SK-N-SH treated with all-trans-retinoic acid at 6 μM for 48 hours (cell line): ENCODE data around the gene SLCO3A1.

Experiments
- ATAC-seq: fragments of 200-7000 bp; cut with Tn5 transposase; 3 replicates; pipeline ENCODE4 v1.9.1; 2020; ENCODE audit warnings: mild to moderate bottlenecking, moderate library complexity
- ARNTL ChIP-seq: fragments of 450-650 bp; formaldehyde crosslinking; IDR thresholded peaks from 2 replicates; pipeline ENCODE4 v1.5.0; 2020; ENCODE audit warnings: low read depth, mild to moderate bottlenecking, moderate library complexity, borderline replicate concordance
- BACH2 ChIP-seq: fragments of 250-450 bp; sonication (Bioruptor Pico); IDR thresholded peaks from 2 replicates; pipeline ENCODE4 v1.9.0; 2021; ENCODE audit warnings: mild to moderate bottlenecking, borderline replicate concordance
- CSDC2 ChIP-seq: fragments of 250-450 bp; sonication (Bioruptor Pico); IDR thresholded peaks from 2 replicates; pipeline ENCODE4 v1.5.0; 2020; ENCODE audit warnings: mild to moderate bottlenecking, moderate library complexity
- CSRNP3 ChIP-seq: fragments of 250-450 bp; sonication (Bioruptor Pico); IDR thresholded peaks from 2 replicates; pipeline ENCODE4 v1.5.1; 2021; ENCODE audit warnings: mild to moderate bottlenecking, moderate library complexity
- ESRRG ChIP-seq: fragments of 250-450 bp; sonication (Bioruptor Pico); IDR thresholded peaks from 2 replicates; pipeline ENCODE4 v1.6.1; 2021; ENCODE audit warnings: mild to moderate bottlenecking
- GLIS3 ChIP-seq: fragments of 250-450 bp; sonication (Bioruptor Pico); IDR thresholded peaks from 2 replicates; pipeline ENCODE4 v1.5.0; 2020; ENCODE audit warnings: mild to moderate bottlenecking, moderate library complexity
- OSR1 ChIP-seq: fragments of 250-450 bp; sonication (Bioruptor Pico); IDR thresholded peaks from 2 replicates; pipeline ENCODE4 v1.8.0; 2022; ENCODE audit warnings: moderate library complexity, mild to moderate bottlenecking, inconsistent platforms
- PATZ1 ChIP-seq: fragments of 250-450 bp; sonication (Bioruptor Pico); IDR thresholded peaks from 2 replicates; pipeline ENCODE4 v1.8.0; 2020; ENCODE audit warnings: mild to moderate bottlenecking, moderate library complexity, borderline replicate concordance
- PPARA ChIP-seq: fragments of 250-450 bp; sonication (Bioruptor Pico); IDR thresholded peaks from 2 replicates; pipeline ENCODE4 v1.5.0; 2020; ENCODE audit warnings: mild to moderate bottlenecking, borderline replicate concordance
- RARB ChIP-seq: fragments of 250-450 bp; sonication (Bioruptor Pico); IDR thresholded peaks from 2 replicates; pipeline ENCODE4 v1.8.0; 2021; ENCODE audit warnings: mild to moderate bottlenecking, moderate library complexity
- SNAI2 ChIP-seq: fragments of 250-450 bp; sonication (Bioruptor Pico); IDR thresholded peaks from 2 replicates; pipeline ENCODE4 v1.5.0; 2020; ENCODE audit warnings: mild to moderate bottlenecking, moderate library complexity
- TCF4 ChIP-seq: fragments of 250-450 bp; sonication (Bioruptor Pico); IDR thresholded peaks from 2 replicates; pipeline ENCODE4 v1.8.0; 2021; ENCODE audit warnings: mild to moderate bottlenecking, moderate library complexity, borderline replicate concordance
- TOX ChIP-seq: fragments of 250-450 bp; sonication (Bioruptor Pico); IDR thresholded peaks from 2 replicates; pipeline ENCODE4 v1.8.0; 2021; ENCODE audit warnings: mild to moderate bottlenecking, moderate library complexity, borderline replicate concordance
- TSHZ2 ChIP-seq: fragments of 250-450 bp; sonication (Bioruptor Pico); IDR thresholded peaks from 2 replicates; pipeline ENCODE4 v1.5.0; 2020; ENCODE audit warnings: mild to moderate bottlenecking, moderate library complexity
- ZC3H10 ChIP-seq: fragments of 250-450 bp; sonication (Bioruptor Pico); IDR thresholded peaks from 2 replicates; pipeline ENCODE4 v1.5.1; 2021; ENCODE audit warnings: mild to moderate bottlenecking, moderate library complexity
- ZFP3 ChIP-seq: fragments of 250-450 bp; sonication (Bioruptor Pico); IDR thresholded peaks from 2 replicates; pipeline ENCODE4 v1.5.0; 2020; ENCODE audit warnings: mild to moderate bottlenecking, moderate library complexity
- ZFP30 ChIP-seq: fragments of 450-650 bp; formaldehyde crosslinking; IDR thresholded peaks from 2 replicates; pipeline ENCODE4 v1.5.0; 2022; ENCODE audit warnings: mild to moderate bottlenecking, moderate library complexity
- ZNF565 ChIP-seq: fragments of 450-650 bp; formaldehyde crosslinking; conservative IDR thresholded peaks from 2 replicates; pipeline ENCODE4 v1.5.0; 2020; ENCODE audit warnings: low read depth, mild to moderate bottlenecking, moderate library complexity
- ZNF70 ChIP-seq: fragments of 450-650 bp; formaldehyde crosslinking; IDR thresholded peaks from 2 replicates; pipeline ENCODE4 v1.5.0; 2020; ENCODE audit warnings: mild to moderate bottlenecking, moderate library complexity
- TF ChIP-seq, protein P1 (sequence below): fragments of 250-450 bp; sonication (Bioruptor Pico); IDR thresholded peaks from 2 replicates; pipeline ENCODE4 v1.5.1; 2020; ENCODE audit warnings: low read depth, mild to moderate bottlenecking, moderate library complexity

Gene SLCO3A1

DNA sequence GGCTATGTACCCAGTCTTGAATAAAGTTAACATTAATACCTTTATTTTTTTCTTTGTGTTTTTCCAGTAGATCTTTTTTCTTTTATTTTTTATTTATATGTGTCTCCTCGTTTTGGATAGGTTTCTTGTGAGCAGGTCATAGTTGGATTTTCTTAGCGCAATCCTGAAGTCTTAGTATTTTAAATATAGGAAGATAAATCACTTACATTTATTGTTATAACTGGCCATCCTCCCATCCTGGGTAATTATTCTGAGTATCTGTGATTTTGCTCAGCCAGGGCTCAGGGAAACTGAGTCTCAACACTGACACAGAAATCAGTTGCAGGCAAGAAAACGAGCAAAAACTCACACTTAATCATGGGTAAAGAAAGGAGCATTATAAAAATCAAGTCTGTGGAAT, 11.6 kb upstream of the SLCO3A1 start:
- TF ChIP-seq ZFP3 (CRISPR knock-in tag): no peak
- TF ChIP-seq ZFP30: no peak
- TF ChIP-seq ARNTL (CRISPR knock-in tag): no peak
- TF ChIP-seq BACH2 (CRISPR knock-in tag): no peak
- no peak for TF ChIP-seq CSRNP3 (CRISPR knock-in tag)
- no peak for TF ChIP-seq PATZ1 (CRISPR knock-in tag)
- no peak for TF ChIP-seq CSDC2 (CRISPR knock-in tag)
- no peak for TF ChIP-seq SNAI2 (CRISPR knock-in tag)
- TF ChIP-seq GLIS3 (CRISPR knock-in tag): no peak
- TF ChIP-seq, protein P1, sequence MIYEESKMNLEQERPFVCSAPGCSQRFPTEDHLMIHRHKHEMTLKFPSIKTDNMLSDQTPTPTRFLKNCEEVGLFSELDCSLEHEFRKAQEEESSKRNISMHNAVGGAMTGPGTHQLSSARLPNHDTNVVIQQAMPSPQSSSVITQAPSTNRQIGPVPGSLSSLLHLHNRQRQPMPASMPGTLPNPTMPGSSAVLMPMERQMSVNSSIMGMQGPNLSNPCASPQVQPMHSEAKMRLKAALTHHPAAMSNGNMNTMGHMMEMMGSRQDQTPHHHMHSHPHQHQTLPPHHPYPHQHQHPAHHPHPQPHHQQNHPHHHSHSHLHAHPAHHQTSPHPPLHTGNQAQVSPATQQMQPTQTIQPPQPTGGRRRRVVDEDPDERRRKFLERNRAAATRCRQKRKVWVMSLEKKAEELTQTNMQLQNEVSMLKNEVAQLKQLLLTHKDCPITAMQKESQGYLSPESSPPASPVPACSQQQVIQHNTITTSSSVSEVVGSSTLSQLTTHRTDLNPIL (CRISPR knock-in tag): no peak
- TF ChIP-seq ZNF70 (CRISPR knock-in tag): no peak
- no peak for TF ChIP-seq PPARA (CRISPR knock-in tag)
- no peak for TF ChIP-seq TCF4 (CRISPR knock-in tag)
- TF ChIP-seq OSR1: no peak
- TF ChIP-seq TSHZ2 (CRISPR knock-in tag): no peak
- no peak for TF ChIP-seq RARB (CRISPR knock-in tag)
- TF ChIP-seq ZNF565 (CRISPR knock-in tag): no peak
- TF ChIP-seq ZC3H10 (CRISPR knock-in tag): no peak
- TF ChIP-seq TOX: no peak
- ATAC-seq: no peak

- ATAC-seq: no peak
- TF ChIP-seq PATZ1 (CRISPR knock-in tag) (no peak), ZNF565 (CRISPR knock-in tag) (no peak), ESRRG (no peak), TOX (no peak), GLIS3 (CRISPR knock-in tag) (no peak), ZNF70 (CRISPR knock-in tag) (no peak), SNAI2 (CRISPR knock-in tag) (no peak), ARNTL (CRISPR knock-in tag) (no peak), BACH2 (CRISPR knock-in tag) (no peak)
Measured at GRCh38 chr15:91844341-91844740, 9.2 kb upstream of the SLCO3A1 start.

- no peak for ATAC-seq
- no peak for TF ChIP-seq RARB (CRISPR knock-in tag)
- no peak for TF ChIP-seq ZNF565 (CRISPR knock-in tag)
Measured at GRCh38 chr15:91844928-91845327, 8.6 kb upstream of the SLCO3A1 start.
